Fibroblast of the aortic adventitia (primary cell): ENCODE data around the gene TBC1D22A. TPM values are rescaled to one million over a fixed set of nuclear protein-coding genes. Genes with fewer than 3 reads are reported as not detected.

Source experiments
- DNase-seq: peaks from one replicate; pipeline ENCODE4 v3.0.0-alpha.2; 2010; ENCODE audit warnings: low read depth
- H3K4me3 ChIP-seq: 2 replicates; pipeline ENCODE4 v1.5.1; 2011; ENCODE audit warnings: low read depth, mild to moderate bottlenecking, control low read depth, low read length, moderate library complexity
- total RNA-seq: library from RNA; depleted of rRNA; stranded (reverse); fragments of >200 nt; gene quantifications from 2 replicates; pipeline ENCODE4 v1.2.3, GENCODE V29; 2012; ENCODE audit warnings: low replicate concordance
- TF ChIP-seq, protein P1 (sequence below): IDR thresholded peaks from 2 replicates; pipeline ENCODE4 v1.5.1; 2011; ENCODE audit warnings: mild to moderate bottlenecking, low read length, control low read depth, inconsistent platforms; ENCODE audit not compliant: insufficient read depth

TBC1D22A gene
- total RNA-seq, 1 donor, result 13.8 TPM

- H3K4me3 ChIP-seq, result no peak overlapping the region
- DNase-seq, result no peak
- TF ChIP-seq, protein P1, sequence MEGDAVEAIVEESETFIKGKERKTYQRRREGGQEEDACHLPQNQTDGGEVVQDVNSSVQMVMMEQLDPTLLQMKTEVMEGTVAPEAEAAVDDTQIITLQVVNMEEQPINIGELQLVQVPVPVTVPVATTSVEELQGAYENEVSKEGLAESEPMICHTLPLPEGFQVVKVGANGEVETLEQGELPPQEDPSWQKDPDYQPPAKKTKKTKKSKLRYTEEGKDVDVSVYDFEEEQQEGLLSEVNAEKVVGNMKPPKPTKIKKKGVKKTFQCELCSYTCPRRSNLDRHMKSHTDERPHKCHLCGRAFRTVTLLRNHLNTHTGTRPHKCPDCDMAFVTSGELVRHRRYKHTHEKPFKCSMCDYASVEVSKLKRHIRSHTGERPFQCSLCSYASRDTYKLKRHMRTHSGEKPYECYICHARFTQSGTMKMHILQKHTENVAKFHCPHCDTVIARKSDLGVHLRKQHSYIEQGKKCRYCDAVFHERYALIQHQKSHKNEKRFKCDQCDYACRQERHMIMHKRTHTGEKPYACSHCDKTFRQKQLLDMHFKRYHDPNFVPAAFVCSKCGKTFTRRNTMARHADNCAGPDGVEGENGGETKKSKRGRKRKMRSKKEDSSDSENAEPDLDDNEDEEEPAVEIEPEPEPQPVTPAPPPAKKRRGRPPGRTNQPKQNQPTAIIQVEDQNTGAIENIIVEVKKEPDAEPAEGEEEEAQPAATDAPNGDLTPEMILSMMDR, result no peak
These were observed 281.6 kb downstream of the TBC1D22A start for GRCh38 chr22:47043835-47044721.

GRCh38 chr22:47044722-47045535 lies 282.5 kb downstream of the TBC1D22A start:
- TF ChIP-seq, protein P1, result no peak
- no peak overlapping the region for H3K4me3 ChIP-seq
- no peak for DNase-seq

GRCh38 chr22:47045691-47046410 lies 283.4 kb downstream of the TBC1D22A start:
- H3K4me3 ChIP-seq, result no peak overlapping the region
- no peak for DNase-seq
- TF ChIP-seq, protein P1, result no peak

DNA sequence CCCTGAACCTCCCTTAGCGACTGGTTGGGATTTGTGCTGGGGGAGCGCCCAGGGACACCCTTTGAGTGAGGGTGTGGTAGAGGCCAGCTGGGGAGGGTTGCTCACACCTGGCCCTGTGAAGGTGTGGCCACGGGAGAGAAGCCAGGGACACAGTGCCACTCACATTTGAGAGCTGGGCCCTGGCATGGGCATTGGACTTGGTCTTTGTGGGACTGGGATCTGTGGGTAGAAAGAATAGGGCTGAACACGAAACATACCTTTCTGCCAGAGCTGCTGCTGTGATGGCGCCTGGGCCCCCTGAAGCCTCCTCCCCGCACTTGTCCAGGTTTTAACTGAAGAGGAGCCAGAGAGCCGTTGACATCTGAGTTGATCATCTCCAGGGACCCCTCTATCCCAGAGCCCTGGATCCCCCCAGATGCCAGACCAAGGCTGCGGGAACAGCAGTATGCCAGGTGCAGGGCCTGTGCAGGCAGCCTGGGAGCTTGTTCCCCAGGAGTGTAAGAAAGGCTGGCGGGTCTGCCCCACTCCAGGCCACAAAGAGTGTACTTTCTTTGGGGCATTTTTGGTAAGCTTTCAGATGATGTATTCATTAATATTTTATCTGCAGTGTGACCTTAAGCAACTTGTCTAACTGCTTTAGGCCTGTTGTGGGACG lies 284.1 kb downstream of the TBC1D22A start:
- H3K4me3 ChIP-seq, result no peak overlapping the region
- TF ChIP-seq, protein P1, result no peak
- DNase-seq, result no peak

GRCh38 chr22:47047321-47048122 lies 285.1 kb downstream of the TBC1D22A start:
- H3K4me3 ChIP-seq, result no peak overlapping the region
- DNase-seq, result no peak
- TF ChIP-seq, protein P1, result no peak
